ENCODE results near the gene PECR.

- TF ChIP-seq ZXDB (tag by site-specific recombination; IDR thresholded peaks at IDR 0.05): no peak
- TF ChIP-seq, protein P1, sequence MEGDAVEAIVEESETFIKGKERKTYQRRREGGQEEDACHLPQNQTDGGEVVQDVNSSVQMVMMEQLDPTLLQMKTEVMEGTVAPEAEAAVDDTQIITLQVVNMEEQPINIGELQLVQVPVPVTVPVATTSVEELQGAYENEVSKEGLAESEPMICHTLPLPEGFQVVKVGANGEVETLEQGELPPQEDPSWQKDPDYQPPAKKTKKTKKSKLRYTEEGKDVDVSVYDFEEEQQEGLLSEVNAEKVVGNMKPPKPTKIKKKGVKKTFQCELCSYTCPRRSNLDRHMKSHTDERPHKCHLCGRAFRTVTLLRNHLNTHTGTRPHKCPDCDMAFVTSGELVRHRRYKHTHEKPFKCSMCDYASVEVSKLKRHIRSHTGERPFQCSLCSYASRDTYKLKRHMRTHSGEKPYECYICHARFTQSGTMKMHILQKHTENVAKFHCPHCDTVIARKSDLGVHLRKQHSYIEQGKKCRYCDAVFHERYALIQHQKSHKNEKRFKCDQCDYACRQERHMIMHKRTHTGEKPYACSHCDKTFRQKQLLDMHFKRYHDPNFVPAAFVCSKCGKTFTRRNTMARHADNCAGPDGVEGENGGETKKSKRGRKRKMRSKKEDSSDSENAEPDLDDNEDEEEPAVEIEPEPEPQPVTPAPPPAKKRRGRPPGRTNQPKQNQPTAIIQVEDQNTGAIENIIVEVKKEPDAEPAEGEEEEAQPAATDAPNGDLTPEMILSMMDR (tag by site-specific recombination; IDR thresholded peaks at IDR 0.05): no peak
- TF ChIP-seq ZNF785 (tag by site-specific recombination; IDR thresholded peaks at IDR 0.05): no peak
- TF ChIP-seq ZNF274 (IDR thresholded peaks at IDR 0.05; ENCODE audit: low read length): no peak
- TF ChIP-seq ZNF274 (tag by site-specific recombination; IDR thresholded peaks at IDR 0.05; ENCODE audit: borderline replicate concordance): no peak
- TF ChIP-seq ZNF350 (tag by site-specific recombination; IDR thresholded peaks at IDR 0.05): no peak
- no peak for TF ChIP-seq PRDM4 (tag by site-specific recombination; IDR thresholded peaks at IDR 0.05)
- no peak for TF ChIP-seq ZNF174 (tag by site-specific recombination; IDR thresholded peaks at IDR 0.05)
- no peak for TF ChIP-seq ZNF391 (tag by site-specific recombination; IDR thresholded peaks at IDR 0.05; ENCODE audit: borderline replicate concordance, low read depth)
- no peak for TF ChIP-seq KLF1 (tag by site-specific recombination; IDR thresholded peaks at IDR 0.05)
- TF ChIP-seq REST (tag by site-specific recombination; IDR thresholded peaks at IDR 0.05): no peak
- TF ChIP-seq, protein P2, sequence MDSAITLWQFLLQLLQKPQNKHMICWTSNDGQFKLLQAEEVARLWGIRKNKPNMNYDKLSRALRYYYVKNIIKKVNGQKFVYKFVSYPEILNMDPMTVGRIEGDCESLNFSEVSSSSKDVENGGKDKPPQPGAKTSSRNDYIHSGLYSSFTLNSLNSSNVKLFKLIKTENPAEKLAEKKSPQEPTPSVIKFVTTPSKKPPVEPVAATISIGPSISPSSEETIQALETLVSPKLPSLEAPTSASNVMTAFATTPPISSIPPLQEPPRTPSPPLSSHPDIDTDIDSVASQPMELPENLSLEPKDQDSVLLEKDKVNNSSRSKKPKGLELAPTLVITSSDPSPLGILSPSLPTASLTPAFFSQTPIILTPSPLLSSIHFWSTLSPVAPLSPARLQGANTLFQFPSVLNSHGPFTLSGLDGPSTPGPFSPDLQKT (IDR thresholded peaks at IDR 0.05; ENCODE audit: borderline replicate concordance, low read depth, low read length): no peak
- TF ChIP-seq ZNF747 (tag by site-specific recombination; IDR thresholded peaks at IDR 0.05): no peak
Observed at GRCh38 chr2:216034065-216034464, 47.5 kb downstream of the PECR start.
